ENCODE data around the gene PROX1. TPM values are rescaled to one million over a fixed set of nuclear protein-coding genes. Genes with fewer than 3 reads are reported as not detected.

Gene PROX1
- total and polyA plus RNA-seq, 2 of the 8 experiments (the other 6 are each of a cell fraction or from before 2014, with no cell fraction given): 0.30 to 2.0 TPM

GRCh38 chr1:214074477-214074876, 86.7 kb downstream of the PROX1 start:
- Histone ChIP-seq H4K5ac (ENCODE audit: insufficient read length, low read depth, low read length) (no peak overlapping the region), H3K27ac (ENCODE audit: low read depth, low read length) (no peak overlapping the region)

More at GRCh38 chr1:214074477-214074876, 86.7 kb downstream of the PROX1 start:
- no peak overlapping the region for H3K4me3 ChIP-seq (ENCODE audit: extremely low read depth in 1 of 4, insufficient read depth in 2 of 4, low read depth in 3 of 4, low read length in 4 of 4)
- H3K79me2 ChIP-seq (ENCODE audit: control insufficient read depth in 1 of 2, insufficient read depth in 2 of 2, low read length in 2 of 2): no peaks in the 10 kb centered on the region
- H3K36me3 ChIP-seq (ENCODE audit: control insufficient read depth in 2 of 4, insufficient read depth in 4 of 4, low read length in 3 of 4): no peaks in the 10 kb centered on the region
- H3K56ac ChIP-seq (replicated peaks; ENCODE audit: insufficient read length, low read depth, low read length): no peak overlapping the region
- no peak overlapping the region for H3K14ac ChIP-seq (ENCODE audit: insufficient read length)
- H3K79me1 ChIP-seq (ENCODE audit: low read depth, low read length): no peaks in the 10 kb centered on the region
- H3K4me1 ChIP-seq (replicated peaks in 1 of 4; ENCODE audit: control insufficient read depth in 3 of 4, insufficient read depth in 4 of 4, low read length in 3 of 4): peaks cover 0 to 9% (median 0%) of the 10 kb centered on the region in 4 experiments; a peak in 2 of 7 replicates
- no peak for FAIRE-seq
- H3K27me3 ChIP-seq (replicated peaks in 1 of 4; ENCODE audit: control insufficient read depth in 3 of 4, extremely low read depth in 1 of 4, insufficient read depth in 3 of 4, low read length in 3 of 4): no peaks in the 10 kb centered on the region
- WGBS, 2 experiments (ENCODE audit: extremely low coverage in 1 of 2, insufficient coverage in 1 of 2, insufficient read length in 1 of 2, insufficient replicate concordance in 2 of 2, low coverage in 1 of 2, low lambda C conversion rate in 2 of 2, missing lambda C conversion rate in 1 of 2): 85% methylated on average over 1 of the region's 1 CpG; no CpG with 5 or more reads in 1 of the 2 experiments
- H4K8ac ChIP-seq (ENCODE audit: extremely low read depth, insufficient read depth, low read length): no peak overlapping the region
- no peak overlapping the region for H4K91ac ChIP-seq (replicated peaks; ENCODE audit: insufficient read length, low read length)
- H3K4ac ChIP-seq (replicated peaks; ENCODE audit: insufficient read length, low read depth, low read length): no peak overlapping the region
- no peak overlapping the region for H2AFZ ChIP-seq (ENCODE audit: low read length)
- no peaks in the 10 kb centered on the region for H4K20me1 ChIP-seq (replicated peaks in 1 of 2; ENCODE audit: control insufficient read depth in 1 of 2, insufficient read depth in 2 of 2, low read length in 2 of 2)
- no peak overlapping the region for H3K9ac ChIP-seq (replicated peaks in 1 of 4; ENCODE audit: extremely low read depth in 1 of 4, low read depth in 3 of 4, low read length in 3 of 4)
- ChIA-PET POLR2A (ENCODE audit: partially characterized antibody) (no interaction called here), CTCF (ENCODE audit: partially characterized antibody) (no interaction called here)
- no peak overlapping the region for H3K18ac ChIP-seq (ENCODE audit: extremely low read depth, low read length)
- no peak overlapping the region for H2AK5ac ChIP-seq (ENCODE audit: low read depth, low read length)
- no peak overlapping the region for H2BK12ac ChIP-seq (ENCODE audit: low read depth, low read length)
- H2BK5ac ChIP-seq (ENCODE audit: low read depth, low read length): no peak overlapping the region
- no peaks in the 10 kb centered on the region for H3K9me3 ChIP-seq (ENCODE audit: insufficient read depth in 2 of 2, low read depth in 1 of 2, low read length in 1 of 2)
- no peak for TF ChIP-seq YY1 (IDR thresholded peaks at IDR 0.05; ENCODE audit: low read depth, low read length)
- no peak for TF ChIP-seq CHD2 (IDR thresholded peaks at IDR 0.05; ENCODE audit: low read length)
- no peak for TF ChIP-seq CTBP2 (IDR thresholded peaks at IDR 0.05; ENCODE audit: borderline replicate concordance, insufficient read depth, insufficient read length, low read length)
- no peak for TF ChIP-seq SUZ12 (IDR thresholded peaks at IDR 0.05; ENCODE audit: low read length)
- no peak for TF ChIP-seq TAF1 (IDR thresholded peaks at IDR 0.05; ENCODE audit: low read depth, low read length)
- TF ChIP-seq, protein P1, sequence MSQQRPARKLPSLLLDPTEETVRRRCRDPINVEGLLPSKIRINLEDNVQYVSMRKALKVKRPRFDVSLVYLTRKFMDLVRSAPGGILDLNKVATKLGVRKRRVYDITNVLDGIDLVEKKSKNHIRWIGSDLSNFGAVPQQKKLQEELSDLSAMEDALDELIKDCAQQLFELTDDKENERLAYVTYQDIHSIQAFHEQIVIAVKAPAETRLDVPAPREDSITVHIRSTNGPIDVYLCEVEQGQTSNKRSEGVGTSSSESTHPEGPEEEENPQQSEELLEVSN (IDR thresholded peaks at IDR 0.05): no peak
- TF ChIP-seq TEAD4 (IDR thresholded peaks at IDR 0.05; ENCODE audit: low read depth, low read length): no peak
- no peak for TF ChIP-seq KDM5A (IDR thresholded peaks at IDR 0.05; ENCODE audit: low read length)
- TF ChIP-seq JUN (IDR thresholded peaks at IDR 0.05; ENCODE audit: low read depth, low read length): no peak
- no peak for TF ChIP-seq GABPA (IDR thresholded peaks at IDR 0.05; ENCODE audit: borderline replicate concordance, insufficient read depth, low read length)
- TF ChIP-seq NRF1 (IDR thresholded peaks at IDR 0.05; ENCODE audit: low read depth, low read length): no peak
- TF ChIP-seq ZNF274 (IDR thresholded peaks at IDR 0.05; ENCODE audit: borderline replicate concordance, extremely low read depth, low read length): no peak
- no peak for TF ChIP-seq CBX8 (IDR thresholded peaks at IDR 0.05; ENCODE audit: borderline replicate concordance, low read depth, low read length)
- TF ChIP-seq CREB1 (IDR thresholded peaks at IDR 0.05): no peak
- H3K23ac ChIP-seq (ENCODE audit: insufficient read length): no peak overlapping the region
- H2BK120ac ChIP-seq (replicated peaks; ENCODE audit: low read depth, low read length): no peak overlapping the region
- no peak overlapping the region for H2BK20ac ChIP-seq (ENCODE audit: low read length)
- H2BK15ac ChIP-seq (ENCODE audit: low read length): no peak overlapping the region
- no peak for DNase-seq (ENCODE audit: low read depth in 1 of 2, low spot score in 2 of 2)
- H3K23me2 ChIP-seq (ENCODE audit: low read depth, low read length): no peaks in the 10 kb centered on the region
- no peak overlapping the region for H3K4me2 ChIP-seq (ENCODE audit: insufficient read depth in 1 of 2, low read depth in 2 of 2, low read length in 2 of 2)
